Choroid plexus epithelial cell (primary cell): ENCODE data around the gene NRG2.

Experiments
- DNase-seq: peaks from one replicate; pipeline ENCODE4 v3.0.0-alpha.2; 2010; ENCODE audit warnings: low read depth
- H3K4me3 ChIP-seq: 2 replicates; pipeline ENCODE4 v1.5.1; 2011; ENCODE audit warnings: low read depth, mild to moderate bottlenecking, control low read depth, low read length, moderate library complexity
- CTCF ChIP-seq: conservative IDR thresholded peaks from 2 replicates; pipeline ENCODE4 v1.5.1; 2011; ENCODE audit warnings: low read depth, mild to moderate bottlenecking, control low read depth, inconsistent platforms, low read length, moderate library complexity

The NRG2 gene

GRCh38 chr5:139967353-139967752, 75.7 kb downstream of the NRG2 start:
- TF ChIP-seq CTCF = no peak
- H3K4me3 ChIP-seq = no peak overlapping the region
- no peak for DNase-seq

- TF ChIP-seq CTCF = no peak
- no peak for DNase-seq
- H3K4me3 ChIP-seq = no peak overlapping the region
Measured at GRCh38 chr5:139966856-139967255, 76.2 kb downstream of the NRG2 start.

GRCh38 chr5:139964994-139965565, 78.0 kb downstream of the NRG2 start:
- TF ChIP-seq CTCF = no peak
- no peak overlapping the region for H3K4me3 ChIP-seq
- DNase-seq = no peak

DNA sequence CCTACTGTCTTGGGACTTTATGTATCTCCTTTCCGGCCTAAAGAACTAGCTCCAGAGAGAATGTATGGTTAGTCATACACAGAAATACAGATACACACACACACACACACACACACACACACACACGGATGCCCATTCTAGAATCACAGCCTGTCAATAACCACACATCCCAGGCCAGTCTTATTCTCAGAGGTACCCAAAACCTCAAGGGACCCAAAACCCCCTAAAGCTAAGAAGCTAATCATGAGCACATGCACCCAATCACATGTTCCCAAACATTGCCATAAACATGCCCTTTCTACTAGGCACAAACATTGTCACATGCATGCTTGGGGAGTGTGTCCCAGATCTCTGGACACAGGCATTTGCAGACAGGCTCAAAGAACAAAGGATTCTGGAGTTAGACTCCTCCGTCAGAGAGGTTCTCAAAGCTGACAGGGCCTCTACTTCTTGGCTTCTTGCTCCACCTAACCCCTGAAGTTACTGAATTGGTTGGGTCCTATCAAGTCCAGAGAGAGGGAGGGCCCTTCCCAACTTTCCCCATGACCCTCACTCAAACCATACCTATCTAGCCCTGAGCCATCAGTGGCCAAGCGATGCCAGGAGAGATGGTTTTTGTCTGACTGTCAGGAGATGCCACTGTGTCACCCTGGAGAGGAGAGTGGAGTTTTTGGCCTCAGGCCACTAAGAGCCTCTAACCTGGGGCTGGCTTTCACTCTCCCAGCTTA, 78.7 kb downstream of the NRG2 start:
- H3K4me3 ChIP-seq = no peak overlapping the region
- DNase-seq = no peak
- no peak for TF ChIP-seq CTCF

GRCh38 chr5:139962445-139962844, 80.7 kb downstream of the NRG2 start:
- no peak overlapping the region for H3K4me3 ChIP-seq
- TF ChIP-seq CTCF = no peak
- no peak for DNase-seq

GRCh38 chr5:139961435-139962157, 81.5 kb downstream of the NRG2 start:
- no peak for TF ChIP-seq CTCF
- peak; percentile 45 for DNase-seq
- H3K4me3 ChIP-seq = no peak overlapping the region
